Iris pigment epithelial cell (primary cell): ENCODE measurements around the gene OOSP1.
A peak's percentile ranks its signal among the peaks of the same experiment; 100 is the strongest.
"Not testable (repeated sequence)": the region's sequence is repeated elsewhere in the genome, so short reads cannot be mapped to it uniquely, and the experiment has no call there.

Experiments used
- DNase-seq: peaks from one replicate; pipeline ENCODE4 v3.0.0-alpha.2; 2011; ENCODE audit warnings: low read depth

Gene OOSP1, protein sequence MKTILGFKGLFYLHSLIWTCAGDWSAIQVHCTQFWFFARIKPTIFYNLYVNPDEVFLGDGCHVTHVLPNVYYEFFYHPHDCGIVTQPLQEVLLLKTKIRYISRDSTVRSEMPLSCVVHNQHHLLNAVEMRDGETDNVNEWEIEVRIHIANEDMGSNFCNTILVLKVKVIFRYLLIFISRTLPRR

DNA sequence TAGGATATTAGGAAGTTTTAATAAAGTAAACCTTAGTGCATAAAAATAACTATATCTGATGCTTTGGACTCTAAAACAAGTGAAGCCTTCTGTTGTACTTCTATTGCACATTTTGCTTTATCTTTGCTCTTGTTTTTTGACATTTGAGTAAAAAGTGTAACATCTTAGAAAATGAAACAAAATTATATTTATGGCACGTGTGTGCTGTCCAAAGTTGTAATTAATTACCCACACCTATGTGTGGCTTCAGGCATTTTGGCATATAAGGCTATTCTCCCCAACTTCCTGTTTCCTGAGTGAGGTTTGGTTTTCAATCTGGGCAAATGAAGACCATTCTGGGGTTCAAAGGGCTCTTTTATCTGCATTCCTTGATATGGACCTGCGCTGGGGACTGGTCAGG, at the start of gene OOSP1:
OOSP1 (plus strand) TSS at position 301 of the 400 bp plus-strand sequence; CDS start at position 324, 23 bp downstream.
- no peak for DNase-seq

DNA sequence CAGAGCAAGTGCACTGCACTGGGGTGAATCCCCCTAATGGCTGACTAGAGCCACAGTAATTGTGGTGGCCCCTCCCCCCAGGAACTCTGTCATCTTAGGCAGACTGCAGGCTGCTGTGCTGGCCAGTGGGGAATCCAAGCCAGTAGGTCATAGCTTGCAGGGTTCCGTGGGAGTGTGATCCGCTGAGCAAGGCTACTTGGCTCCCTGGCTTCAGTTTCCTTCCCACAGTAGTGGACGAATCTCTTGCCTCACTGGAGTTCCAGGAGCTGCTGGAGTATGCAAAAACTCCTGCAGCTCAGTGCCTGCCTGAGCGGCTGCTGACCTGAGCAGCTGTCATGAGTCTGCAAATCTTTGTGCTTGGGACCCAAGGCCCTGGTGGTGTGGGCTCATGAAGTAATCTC, 46.5 kb upstream of the OOSP1 start:
- no peak for DNase-seq

DNA sequence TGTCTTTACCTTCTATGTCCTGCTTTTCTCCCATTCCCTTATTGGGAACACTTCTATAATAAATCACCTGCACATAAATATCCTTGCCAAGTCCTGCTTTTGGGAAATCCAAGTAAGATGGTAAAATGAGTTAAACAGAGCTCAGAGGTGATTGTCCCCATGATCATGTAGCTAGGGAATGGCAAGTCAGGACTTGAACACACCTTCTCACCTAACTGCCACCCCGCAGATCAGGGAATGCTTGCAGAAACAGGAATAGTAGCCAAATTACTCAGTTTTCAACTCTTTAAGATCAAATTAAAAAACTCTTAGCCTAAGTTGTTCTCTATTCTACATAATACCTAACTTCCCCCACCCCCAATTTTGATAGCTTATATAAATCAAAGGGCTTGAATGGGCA, 43.6 kb upstream of the OOSP1 start:
- no peak for DNase-seq

DNA sequence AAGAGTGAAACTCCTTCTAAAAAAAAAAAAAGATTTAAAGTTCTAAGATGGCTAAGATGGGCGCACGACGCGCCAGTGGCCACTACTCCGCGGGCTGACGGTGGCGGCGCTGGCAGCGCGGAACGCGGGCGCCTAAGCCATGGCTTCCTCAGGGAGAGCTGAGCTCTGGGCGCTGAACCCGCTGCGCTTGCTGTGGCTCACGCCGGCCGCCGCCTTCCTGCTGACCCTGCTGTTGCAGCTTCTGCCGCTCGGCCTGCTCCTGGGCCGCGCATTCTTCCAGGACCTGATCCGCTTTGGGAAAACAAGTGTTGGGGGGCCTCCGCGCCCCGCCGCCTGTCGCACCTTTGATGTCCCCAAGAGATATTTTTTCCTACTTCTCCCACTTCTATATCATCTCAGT, 40.2 kb upstream of the OOSP1 start:
- DNase-seq = no peak

DNA sequence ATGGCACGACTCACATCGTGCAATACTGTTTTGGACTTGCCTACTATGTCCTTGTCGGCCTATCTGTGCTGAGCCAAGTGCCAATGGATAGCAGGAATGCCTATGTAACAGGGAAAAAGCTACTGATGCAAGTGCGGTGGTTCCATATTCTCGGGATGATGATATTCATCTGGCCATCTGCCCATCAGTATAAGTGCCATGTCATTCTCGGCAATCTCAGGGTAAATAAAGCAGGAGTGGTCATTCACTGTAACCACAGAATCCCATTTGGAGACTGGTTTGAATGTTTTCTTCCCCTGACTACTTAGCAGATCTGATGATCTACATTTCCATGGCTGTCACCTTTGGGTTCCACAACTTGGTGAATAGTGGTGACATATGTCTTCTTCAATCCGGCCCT, 39.6 kb upstream of the OOSP1 start:
- DNase-seq = no peak

DNA sequence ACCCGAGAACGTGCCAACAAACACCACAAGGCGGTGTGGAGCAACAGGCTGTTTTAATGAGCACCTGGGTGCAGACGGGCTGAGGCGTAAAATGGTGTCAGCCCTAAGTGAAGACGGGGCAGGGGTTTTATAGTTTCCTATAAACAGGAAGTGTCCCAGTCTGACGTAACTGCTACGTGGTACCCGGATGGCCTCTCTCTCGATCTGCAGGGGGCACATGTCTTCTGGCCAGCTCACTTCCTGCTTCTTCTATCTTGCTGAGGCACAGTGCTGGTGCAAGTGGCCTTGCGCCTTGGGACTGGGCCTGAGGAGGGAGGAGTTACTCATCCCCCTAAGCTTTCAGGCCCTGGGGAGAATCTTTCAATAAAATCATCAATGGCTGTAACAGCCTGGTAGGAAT, 38.7 kb upstream of the OOSP1 start:
- peak; percentile 14 for DNase-seq

DNA sequence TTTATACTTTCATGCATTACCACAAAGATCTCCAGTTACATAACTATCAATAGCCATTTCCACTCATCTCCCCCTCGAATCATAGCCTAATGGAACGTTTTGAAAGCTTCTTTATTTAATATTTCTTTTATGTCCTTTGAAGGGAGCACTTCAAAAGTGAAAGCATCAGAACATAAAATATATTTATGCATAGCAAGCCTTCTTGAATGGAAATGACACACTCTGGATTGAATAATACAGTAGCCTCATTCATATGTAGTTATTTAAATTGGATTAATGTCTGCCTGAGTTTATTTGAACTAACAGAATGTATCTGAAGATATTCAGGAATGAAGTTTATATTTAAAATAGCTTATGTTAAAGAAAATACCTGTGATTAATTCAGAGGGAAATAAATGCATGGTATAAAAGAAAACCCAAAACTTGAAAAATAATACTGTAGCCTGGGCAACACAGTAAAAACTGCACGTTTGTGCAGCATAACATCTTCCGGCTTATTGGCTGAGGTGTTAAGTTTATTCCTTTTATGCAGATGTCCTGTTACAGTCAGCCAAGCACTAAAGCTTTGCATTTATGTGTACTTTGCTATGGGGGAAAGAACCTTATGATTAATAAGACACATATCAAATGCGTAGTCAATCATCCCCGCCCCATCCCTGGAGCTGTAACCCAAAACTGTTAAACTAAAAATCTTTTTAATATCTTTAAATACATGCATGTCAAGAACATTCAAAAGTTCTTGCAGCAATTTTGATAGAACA, 37.7 kb upstream of the OOSP1 start:
- no peak for DNase-seq

DNA sequence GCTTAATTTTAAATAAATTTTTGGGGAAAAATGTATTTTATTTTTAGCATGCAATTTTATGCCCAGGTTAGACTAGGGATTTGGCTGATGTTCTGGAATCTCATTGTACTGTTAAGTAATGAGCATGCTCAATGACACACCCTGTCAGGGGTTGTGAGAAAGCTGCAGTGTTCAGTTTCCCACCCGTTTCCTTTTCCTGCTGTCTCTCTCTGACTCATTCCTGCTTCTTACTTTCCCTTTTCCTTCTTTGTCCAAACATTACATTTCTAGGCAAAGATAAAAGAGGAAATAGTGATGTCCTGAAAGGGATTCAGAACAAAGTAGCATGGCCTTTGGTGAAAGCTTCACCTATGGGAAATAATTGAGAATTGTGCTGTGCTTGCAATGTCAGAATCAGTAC, 36.9 kb upstream of the OOSP1 start:
- DNase-seq = peak; percentile 63

DNA sequence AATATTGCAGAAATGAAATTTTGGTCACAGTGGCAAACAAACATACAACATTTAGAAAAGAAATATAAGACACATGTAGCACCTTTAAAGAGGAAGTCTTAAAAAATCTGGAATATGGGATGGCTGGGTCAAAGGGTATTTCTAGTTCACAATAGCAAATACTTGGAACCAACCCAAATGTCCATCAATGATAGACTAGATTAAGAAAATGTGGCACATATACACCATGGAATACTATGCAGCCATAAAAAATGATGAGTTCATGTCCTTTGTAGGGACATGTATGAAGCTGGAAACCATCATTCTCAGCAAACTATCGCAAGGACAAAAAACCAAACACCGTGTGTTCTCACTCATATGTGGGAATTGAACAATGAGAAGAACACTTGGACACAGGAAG, 34.7 kb upstream of the OOSP1 start:
- DNase-seq = not testable (repeated sequence)

DNA sequence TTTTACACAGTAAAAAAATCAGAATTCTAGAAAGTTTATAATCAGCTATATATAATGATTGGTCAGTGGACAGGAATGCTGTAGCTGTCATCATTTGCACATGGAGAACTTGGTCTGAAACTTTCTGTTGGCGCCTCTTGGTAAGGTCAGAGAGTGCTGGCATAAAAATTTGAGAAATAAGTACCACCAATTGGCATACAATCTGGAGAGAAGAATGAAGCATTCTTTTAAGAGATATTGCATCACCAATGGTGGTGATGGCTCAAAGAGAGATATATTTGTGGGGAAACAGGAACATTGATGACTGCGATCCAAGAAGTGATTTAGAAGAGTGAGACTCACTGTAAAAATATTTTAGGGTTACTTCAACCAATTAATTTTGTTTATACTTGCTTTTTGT, 19.8 kb upstream of the OOSP1 start:
- DNase-seq = peak; percentile 16

DNA sequence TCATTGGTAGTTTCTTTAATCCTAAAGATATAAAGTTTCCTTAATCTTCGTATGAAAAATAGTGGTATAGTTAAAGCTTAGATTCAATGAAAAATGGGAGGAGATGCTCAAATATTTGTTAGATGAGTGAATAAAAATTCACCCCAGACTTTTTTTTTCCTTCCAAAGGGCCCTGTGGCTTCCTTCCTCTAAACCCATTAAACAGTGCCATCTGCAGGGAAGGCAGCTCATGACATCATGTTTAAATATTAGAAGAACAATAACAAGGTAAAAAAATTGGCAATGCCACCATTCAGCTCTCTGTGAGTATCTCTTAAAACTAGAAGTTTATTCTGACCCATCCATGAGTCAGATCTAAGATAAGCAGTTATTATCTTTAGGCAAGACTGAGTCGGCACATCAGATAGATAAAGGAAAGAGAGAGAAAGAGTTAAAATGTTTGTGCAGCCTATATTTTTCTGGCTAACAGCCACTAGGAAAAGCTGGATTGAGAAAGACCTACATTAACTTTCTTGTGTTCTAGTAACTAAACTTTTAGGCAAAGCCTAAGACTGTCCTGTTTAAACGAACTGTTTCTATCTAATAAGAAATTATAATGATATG, 19.1 kb upstream of the OOSP1 start:
- peak; percentile 42 for DNase-seq

DNA sequence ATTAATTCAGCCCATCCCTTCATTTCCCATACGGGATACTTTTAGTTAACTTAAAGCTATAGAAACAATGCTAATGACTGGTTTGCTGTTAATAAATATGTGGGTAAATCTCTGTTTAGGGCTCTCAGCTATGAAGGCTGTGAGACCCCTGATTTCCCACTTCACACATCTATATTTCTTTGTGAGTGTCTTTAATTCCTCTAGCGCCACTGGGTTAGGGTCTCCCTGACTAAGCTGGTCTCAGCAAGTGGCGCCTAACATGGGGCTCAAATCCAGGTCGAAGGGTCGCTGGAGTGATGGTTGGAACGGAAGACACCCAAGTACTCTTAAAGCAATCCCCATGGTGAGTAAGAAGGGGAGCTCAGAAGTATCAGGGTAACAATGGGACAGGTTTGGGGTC, 14.4 kb upstream of the OOSP1 start:
- DNase-seq = no peak

DNA sequence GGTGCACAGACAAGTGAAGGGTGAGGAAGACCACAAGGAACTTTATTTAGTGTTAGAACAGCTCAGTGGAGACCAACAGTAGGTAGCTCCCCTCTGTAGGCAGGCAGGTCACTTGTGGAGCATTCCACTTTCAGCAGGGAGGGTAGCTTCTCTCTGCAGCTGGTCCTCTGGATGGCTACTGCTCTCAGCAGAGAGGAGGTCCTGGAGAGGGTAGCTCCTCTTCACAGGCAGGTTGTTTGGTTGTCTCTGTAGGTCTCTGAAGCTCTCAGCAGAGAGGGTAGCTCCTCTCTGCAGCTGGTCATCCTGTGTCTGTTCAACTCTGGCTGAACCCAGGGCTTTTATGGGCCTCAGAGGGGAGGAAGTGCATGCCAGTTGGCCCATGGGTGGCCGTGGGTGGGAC, 6.5 kb upstream of the OOSP1 start:
- DNase-seq = no peak

DNA sequence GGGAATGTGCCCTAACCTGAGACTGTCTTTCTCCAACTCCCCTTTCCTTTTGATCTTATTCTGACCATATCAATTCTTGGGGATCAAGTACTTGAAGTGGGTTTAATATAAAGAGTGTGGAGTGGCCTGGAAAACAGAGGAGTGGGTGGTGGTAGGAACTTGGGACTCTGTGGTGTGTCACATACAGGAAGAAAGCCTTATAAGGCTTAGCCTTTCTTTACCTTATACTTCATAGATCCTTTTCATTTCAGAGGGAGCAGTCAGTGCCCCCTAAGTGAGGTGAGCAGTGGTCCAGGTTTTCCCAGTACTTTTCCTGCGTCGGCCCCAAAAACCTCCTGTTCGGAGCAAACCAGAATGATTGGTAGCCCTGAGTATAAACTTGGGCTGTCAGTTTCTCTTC, 486 bp downstream of the OOSP1 start:
- DNase-seq = no peak

DNA sequence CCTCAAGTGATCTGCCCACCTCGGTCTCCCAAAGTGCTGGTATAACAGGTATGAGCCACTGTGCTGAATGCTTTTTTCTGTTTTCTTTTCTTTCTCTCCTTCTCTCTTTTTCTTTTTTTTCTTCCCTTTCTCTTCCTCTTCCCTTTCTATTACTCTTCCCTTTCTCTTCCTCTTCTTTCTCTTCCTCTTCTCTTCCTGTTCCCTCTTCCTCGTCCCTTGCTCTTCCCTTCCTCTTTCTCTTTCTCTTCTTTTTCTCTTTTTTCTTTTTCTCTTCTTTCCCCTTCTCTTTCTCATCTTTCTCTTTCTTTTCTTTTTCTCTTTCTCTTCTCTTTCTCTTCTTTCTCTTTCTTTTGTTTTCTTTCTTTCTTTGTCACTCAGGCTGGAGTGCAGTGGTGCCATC, 1.2 kb downstream of the OOSP1 start:
- no peak for DNase-seq

DNA sequence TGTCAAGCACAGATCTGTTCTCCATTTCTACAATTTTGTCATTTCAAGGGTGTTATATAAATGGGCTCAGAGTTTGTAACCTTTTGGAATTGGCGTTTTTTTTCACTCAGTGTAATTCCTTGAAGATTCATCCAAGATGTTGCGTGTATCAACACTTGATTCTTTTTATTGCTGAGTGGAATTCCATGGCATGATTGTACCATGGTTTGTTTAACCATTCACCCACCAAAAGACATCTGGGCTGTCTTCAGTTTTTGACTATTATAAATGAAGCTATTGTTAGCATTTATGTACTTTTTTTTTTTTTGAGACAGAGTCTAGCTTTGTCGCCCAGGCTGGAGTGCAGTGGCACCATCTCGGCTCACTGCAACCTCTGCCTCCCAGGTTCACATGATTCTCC, 2.9 kb downstream of the OOSP1 start:
- no peak for DNase-seq

DNA sequence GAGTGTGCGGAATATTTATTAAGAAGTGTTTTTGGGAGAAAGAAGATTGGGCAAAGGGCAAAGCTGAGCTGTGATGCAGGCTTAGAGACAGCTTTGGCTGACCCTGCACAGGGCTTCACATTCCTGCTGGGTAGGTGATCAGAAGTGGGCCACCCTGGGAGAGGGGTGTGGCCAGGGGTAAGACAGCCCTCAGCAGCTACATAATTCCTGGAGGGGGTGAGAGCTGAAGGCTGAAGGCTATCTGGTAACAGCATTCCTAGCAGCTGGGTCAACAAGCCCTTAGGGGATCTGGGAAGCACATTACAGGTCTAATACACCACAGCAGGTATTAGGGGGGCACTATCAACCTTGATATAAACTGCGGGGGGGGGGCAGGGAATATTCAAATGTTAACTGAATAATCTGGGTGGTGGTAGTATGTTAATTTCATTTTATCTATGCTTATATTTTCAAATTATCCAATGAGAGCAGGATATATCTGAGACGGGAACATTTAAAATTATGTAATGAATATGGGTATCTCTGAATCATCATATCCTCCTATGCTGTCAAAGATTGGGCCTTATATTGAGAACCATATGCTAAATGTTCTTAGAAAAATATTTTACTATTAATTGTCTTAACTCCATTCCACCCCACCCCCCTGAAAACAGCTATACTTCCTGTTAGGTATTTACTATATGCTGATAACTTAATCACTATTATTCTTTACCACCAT, 5.9 kb downstream of the OOSP1 start:
- no peak for DNase-seq

DNA sequence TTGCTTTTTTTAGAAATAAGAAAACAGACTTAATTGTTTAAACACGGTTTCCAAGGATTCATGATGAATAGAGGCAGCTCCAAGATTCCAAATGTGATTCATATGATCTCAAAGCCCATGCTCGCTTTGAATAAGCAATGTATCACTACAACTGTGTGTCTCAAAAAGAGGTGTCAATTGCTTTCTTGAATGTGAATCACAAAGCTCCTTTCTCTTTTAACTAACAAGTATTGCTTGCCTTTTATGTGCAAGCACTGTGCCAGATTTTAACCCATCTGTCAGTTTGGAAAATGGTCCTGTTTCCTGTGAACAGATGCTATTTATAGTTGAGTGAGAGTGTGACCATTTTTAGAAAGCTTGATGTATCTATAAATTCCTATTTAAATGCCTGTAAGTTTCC, 6.5 kb downstream of the OOSP1 start:
- DNase-seq = no peak

DNA sequence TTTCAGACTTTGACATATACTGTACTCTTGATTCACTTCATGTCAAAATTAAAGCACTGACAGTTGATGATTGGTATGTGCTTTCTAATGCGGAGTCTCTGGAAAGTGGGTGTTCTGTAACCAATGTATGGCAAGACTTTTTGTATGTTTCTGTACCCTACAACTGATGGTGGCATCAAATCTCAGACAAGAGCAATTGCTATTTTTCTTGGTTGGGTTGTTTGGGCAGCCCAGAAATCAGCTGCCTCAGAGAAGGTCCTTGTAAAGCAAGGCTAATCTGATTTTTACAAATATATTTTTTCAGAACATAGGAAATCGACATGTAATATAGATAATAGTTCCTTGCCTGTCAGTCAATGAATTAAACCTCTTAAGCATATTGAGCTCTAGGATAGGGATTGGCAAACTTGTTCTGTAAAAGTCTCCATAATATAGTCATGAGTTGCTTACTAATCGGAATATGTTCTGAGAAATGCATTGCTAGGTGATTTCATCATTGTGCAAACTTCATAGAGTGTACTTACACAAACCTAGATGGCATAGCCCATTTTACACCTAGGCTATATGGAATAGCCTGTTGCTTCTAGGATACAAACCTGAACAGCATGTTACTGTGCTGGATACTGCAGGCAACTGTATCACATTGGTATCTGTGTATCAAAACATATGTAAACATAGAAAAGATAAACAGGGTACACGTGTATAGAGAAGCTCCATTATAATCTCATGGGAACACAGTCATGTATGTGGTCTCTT, 15.4 kb downstream of the OOSP1 start:
- DNase-seq = no peak

DNA sequence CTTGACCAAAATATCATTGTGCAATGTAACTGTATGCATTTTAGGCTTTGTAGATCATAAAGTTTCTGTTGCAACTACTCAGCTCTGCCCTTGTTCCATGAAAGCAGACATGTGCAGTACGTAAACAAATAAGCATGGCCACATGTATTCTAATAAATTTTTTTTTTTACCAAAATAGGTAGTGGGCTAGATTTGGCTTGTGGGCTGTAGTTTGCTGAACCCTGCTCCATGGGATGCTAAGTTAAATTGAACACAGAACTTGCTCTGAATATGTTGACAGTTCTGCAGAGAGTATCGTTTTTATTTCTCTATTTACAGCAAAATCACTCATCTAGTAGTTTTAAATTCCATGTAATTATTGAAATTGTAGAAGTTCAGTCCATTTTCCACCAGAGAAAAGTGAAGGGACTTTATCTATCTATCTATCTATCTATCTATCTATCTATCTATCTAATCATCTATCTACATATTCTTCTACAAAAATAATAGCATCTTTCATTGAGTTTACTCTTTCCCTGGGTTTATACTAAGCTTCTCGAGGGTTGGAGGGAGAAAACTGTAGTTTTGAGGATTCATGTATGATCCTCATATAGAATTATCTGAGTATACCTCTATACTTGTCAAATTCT, 16.1 kb downstream of the OOSP1 start:
- no peak for DNase-seq

DNA sequence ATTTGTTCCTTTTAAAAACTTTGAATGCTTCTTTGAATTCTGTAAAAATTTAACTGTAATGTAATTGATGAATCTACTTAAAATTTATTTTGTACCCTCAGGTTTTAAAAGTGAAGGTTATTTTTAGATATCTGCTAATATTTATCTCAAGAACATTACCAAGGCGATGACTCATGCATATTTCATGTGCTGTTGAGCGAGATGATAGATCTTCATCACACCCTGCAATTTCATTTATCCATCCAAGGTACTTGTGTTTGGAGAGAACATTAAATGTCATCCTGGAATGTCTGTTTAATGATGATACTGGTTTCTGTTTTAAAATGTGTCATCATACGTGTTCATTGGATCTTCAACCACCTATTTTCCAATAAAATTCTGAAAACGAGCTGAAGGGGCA, 18.9 kb downstream of the OOSP1 start:
- DNase-seq = peak; percentile 26
